ENCODE measurements around the gene USP17L29.
"Not testable (repeated sequence)": the region's sequence is repeated elsewhere in the genome, so short reads cannot be mapped to it uniquely, and the experiment has no call there.

The USP17L29 gene, protein sequence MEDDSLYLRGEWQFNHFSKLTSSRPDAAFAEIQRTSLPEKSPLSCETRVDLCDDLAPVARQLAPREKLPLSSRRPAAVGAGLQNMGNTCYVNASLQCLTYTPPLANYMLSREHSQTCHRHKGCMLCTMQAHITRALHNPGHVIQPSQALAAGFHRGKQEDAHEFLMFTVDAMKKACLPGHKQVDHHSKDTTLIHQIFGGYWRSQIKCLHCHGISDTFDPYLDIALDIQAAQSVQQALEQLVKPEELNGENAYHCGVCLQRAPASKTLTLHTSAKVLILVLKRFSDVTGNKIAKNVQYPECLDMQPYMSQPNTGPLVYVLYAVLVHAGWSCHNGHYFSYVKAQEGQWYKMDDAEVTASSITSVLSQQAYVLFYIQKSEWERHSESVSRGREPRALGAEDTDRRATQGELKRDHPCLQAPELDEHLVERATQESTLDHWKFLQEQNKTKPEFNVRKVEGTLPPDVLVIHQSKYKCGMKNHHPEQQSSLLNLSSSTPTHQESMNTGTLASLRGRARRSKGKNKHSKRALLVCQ

DNA sequence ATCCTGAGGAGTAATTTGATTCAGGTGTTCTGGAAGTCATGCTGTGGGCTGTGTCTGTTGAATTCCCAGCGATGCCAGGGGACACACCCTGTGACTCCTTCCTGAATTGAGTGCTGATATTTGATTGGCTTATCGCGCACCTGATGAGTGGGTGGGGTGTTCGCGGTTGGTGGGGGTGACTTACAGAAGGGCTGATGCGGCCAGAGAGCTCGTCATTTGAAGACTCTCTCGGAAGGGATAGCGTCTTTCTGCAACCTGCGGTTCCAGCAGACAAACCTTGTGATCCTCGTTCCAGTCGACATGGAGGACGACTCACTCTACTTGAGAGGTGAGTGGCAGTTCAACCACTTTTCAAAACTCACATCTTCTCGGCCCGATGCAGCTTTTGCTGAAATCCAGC lies at the start of gene USP17L29:
TSS of gene USP17L29 (plus strand) at position 301 of the 400 bp plus-strand sequence. CDS start at position 301, 0 bp downstream.
- not testable (repeated sequence) for DNase-seq (ENCODE audit: low spot score)

GRCh38 chr4:9324191-9324590 lies 29.2 kb upstream of the USP17L29 start:
- DNase-seq (ENCODE audit: low spot score): not testable (repeated sequence)

- DNase-seq (ENCODE audit: low spot score): not testable (repeated sequence)
Measured at GRCh38 chr4:9324865-9325264, 28.6 kb upstream of the USP17L29 start, which contains the start of gene USP17L24. Gene USP17L24, plus strand, starts transcription at chr4:9325165. Its CDS starts 0 bp downstream, at chr4:9325165.

DNA sequence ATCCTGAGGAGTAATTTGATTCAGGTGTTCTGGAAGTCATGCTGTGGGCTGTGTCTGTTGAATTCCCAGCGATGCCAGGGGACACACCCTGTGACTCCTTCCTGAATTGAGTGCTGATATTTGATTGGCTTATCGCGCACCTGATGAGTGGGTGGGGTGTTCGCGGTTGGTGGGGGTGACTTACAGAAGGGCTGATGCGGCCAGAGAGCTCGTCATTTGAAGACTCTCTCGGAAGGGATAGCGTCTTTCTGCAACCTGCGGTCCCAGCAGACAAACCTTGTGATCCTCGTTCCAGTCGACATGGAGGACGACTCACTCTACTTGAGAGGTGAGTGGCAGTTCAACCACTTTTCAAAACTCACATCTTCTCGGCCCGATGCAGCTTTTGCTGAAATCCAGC lies 23.8 kb upstream of the USP17L29 start, which contains the start of gene USP17L25:
TSS of gene USP17L25 (plus strand) at position 301 of the 400 bp plus-strand sequence. CDS start at position 301, 0 bp downstream.
- not testable (repeated sequence) for DNase-seq (ENCODE audit: low spot score)

DNA sequence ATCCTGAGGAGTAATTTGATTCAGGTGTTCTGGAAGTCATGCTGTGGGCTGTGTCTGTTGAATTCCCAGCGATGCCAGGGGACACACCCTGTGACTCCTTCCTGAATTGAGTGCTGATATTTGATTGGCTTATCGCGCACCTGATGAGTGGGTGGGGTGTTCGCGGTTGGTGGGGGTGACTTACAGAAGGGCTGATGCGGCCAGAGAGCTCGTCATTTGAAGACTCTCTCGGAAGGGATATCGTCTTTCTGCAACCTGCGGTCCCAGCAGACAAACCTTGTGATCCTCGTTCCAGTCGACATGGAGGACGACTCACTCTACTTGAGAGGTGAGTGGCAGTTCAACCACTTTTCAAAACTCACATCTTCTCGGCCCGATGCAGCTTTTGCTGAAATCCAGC lies 19.1 kb upstream of the USP17L29 start, which contains the start of gene USP17L26:
TSS of gene USP17L26 (plus strand) at position 301 of the 400 bp plus-strand sequence. CDS start at position 301, 0 bp downstream.
- DNase-seq (ENCODE audit: low spot score): not testable (repeated sequence)

- not testable (repeated sequence) for DNase-seq (ENCODE audit: low spot score)
Measured at GRCh38 chr4:9339103-9339502, 14.3 kb upstream of the USP17L29 start, which contains the start of gene USP17L5. Gene USP17L5, plus strand, starts transcription at chr4:9339403. Its CDS starts 0 bp downstream, at chr4:9339403.

- not testable (repeated sequence) for DNase-seq (ENCODE audit: low spot score)
Measured at GRCh38 chr4:9343848-9344247, 9.6 kb upstream of the USP17L29 start, which contains the start of gene USP17L27. Gene USP17L27, plus strand, starts transcription at chr4:9344148. Its CDS starts 0 bp downstream, at chr4:9344148.

DNA sequence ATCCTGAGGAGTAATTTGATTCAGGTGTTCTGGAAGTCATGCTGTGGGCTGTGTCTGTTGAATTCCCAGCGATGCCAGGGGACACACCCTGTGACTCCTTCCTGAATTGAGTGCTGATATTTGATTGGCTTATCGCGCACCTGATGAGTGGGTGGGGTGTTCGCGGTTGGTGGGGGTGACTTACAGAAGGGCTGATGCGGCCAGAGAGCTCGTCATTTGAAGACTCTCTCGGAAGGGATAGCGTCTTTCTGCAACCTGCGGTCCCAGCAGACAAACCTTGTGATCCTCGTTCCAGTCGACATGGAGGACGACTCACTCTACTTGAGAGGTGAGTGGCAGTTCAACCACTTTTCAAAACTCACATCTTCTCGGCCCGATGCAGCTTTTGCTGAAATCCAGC lies 4.8 kb upstream of the USP17L29 start, which contains the start of gene USP17L28:
TSS of gene USP17L28 (plus strand) at position 301 of the 400 bp plus-strand sequence. CDS start at position 301, 0 bp downstream.
- DNase-seq (ENCODE audit: low spot score): not testable (repeated sequence)

GRCh38 chr4:9350866-9351265 lies 2.6 kb upstream of the USP17L29 start:
- not testable (repeated sequence) for DNase-seq (ENCODE audit: low spot score)

DNA sequence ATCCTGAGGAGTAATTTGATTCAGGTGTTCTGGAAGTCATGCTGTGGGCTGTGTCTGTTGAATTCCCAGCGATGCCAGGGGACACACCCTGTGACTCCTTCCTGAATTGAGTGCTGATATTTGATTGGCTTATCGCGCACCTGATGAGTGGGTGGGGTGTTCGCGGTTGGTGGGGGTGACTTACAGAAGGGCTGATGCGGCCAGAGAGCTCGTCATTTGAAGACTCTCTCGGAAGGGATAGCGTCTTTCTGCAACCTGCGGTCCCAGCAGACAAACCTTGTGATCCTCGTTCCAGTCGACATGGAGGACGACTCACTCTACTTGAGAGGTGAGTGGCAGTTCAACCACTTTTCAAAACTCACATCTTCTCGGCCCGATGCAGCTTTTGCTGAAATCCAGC lies 9.4 kb downstream of the USP17L29 start, which contains the start of gene USP17L30:
TSS of gene USP17L30 (plus strand) at position 301 of the 400 bp plus-strand sequence. CDS start at position 301, 0 bp downstream.
- DNase-seq (ENCODE audit: low spot score): not testable (repeated sequence)

DNA sequence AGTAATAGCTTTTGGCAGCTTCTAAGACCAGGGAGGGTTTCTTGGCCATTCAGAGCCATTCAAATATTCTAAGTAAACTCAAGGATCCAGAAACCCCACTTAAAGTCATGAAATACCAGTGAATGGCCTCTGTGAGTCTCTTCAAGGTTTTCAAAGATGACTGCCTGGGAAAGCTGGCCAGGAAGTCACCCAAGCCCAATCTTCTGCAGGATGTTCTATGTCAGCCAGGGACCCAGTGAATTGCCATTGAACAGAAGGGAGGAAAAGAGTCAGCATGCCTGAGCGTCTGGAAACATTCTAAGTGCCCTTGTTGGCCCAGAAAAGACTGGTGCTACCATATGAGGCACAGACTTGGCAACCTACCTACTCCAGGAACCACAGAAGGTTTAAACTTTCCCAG lies 26.4 kb downstream of the USP17L29 start:
- DNase-seq (ENCODE audit: low spot score): not testable (repeated sequence)

- not testable (repeated sequence) for DNase-seq (ENCODE audit: low spot score)
Measured at GRCh38 chr4:9381012-9381534, 27.6 kb downstream of the USP17L29 start.

- no peak for DNase-seq (ENCODE audit: low spot score)
Measured at GRCh38 chr4:9384126-9384525, 30.7 kb downstream of the USP17L29 start.

DNA sequence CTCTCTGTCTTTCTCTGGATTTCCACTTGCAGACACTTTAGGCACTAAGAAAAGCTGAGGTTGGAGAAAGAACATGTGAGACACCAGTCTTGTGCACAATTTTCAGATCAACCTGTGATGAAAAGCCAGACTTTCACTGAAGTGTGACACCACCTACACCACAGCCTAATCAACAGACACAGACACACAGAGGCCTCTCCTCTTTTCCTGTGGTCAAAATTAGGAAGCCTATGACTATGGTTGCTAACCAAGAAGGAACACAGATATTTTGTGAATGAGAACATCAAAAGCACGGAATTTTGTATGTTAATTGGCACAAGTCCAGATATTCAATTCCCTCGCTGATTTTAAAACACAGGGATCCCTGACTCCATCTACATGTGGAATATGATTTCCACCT lies 35.6 kb downstream of the USP17L29 start:
- DNase-seq (ENCODE audit: low spot score): not testable (repeated sequence)

All from hematopoietic multipotent progenitor cell treated with erythropoietin and hydrocortisone succinate and interleukin-3 and kit ligand, for 15 days (in vitro differentiated cells).